HG03442 (cell line): ENCODE results near the gene DPH5.
"Not testable (repeated sequence)": the region's sequence is repeated elsewhere in the genome, so short reads cannot be mapped to it uniquely, and the experiment has no call there.

ENCODE experiments used
- ATAC-seq: cut with Tn5 transposase; IDR thresholded peaks from one replicate; pipeline ENCODE4 v1.9.1; 2021; ENCODE audit warnings: mild to moderate bottlenecking, moderate library complexity; ENCODE audit not compliant: unreplicated experiment

DPH5 gene

DNA sequence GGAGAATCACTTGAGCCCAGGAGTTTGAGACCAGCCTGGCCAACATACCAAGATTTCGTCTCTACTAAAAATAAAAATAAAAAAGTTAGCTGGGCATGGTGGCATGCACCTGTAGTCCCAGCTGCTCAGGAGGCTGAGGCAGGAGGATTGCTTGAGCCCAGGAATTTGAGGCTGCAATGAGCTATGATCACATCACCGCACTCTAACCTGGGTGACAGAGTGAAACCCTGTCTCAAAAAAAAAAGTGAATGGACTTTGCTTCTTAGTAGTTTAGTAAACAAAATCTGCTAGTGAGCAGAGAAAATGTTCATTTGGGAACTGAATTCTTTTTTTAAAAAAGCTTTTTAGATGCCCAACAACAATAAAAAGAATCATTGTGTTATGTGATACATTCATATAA lies 6.5 kb upstream of the DPH5 start:
- ATAC-seq = not testable (repeated sequence)

DNA sequence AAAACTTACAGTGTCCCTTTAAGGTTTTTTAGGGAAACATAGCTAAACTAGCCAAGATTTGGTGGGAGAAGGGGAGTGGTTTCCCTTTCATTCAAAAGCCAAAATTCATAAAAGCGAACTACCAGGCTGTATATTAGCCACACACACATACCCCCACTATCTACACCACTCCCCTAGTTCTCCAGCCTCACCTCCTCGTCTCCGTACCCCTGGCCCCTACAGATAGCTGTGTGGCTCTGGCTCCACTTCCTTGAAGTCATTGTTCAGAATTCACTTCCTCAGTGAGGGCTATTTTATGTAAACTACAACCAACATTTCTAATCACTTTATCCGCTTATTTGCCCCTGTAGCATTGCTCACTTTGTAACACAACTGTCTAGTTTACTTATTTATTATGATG lies 5.3 kb upstream of the DPH5 start:
- ATAC-seq = no peak

DNA sequence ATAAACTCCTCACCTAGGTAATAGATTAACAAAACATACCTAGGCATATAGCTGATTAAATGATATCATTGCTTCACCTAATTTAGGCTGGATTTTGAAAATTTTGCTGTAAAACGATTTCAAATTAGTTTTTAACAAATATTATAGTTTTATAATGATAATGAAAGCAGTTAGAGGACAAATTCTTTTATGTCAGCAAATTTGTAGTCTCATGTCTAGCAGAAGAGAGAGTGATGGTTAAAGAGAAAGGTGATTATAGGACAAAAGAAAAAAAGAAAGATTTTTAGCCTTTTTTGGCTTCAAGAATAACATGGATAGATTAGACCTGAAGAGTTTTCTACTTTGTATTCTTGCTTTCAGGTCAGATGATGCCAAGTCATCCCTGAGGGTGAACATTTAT lies 3.6 kb upstream of the DPH5 start:
- ATAC-seq = no peak

DNA sequence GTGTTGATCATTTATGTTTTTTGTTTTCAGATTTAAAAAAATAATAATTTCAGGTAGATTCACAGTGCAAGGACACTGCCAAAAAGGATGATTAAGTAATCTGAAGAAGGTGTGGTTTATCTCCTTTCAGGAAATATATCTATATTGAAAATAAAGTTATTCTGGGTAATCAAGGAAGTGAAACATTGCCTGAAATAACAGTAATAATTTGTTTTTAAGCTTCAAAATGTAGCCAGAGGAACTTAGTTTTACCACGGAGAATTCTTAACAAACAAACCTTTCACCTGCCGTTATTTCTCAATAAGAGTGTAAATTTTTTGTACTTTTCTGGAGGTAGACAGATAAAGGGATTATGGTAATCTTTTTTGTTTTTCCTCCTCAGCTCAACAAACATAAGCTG lies 2.9 kb upstream of the DPH5 start:
- ATAC-seq = no peak

DNA sequence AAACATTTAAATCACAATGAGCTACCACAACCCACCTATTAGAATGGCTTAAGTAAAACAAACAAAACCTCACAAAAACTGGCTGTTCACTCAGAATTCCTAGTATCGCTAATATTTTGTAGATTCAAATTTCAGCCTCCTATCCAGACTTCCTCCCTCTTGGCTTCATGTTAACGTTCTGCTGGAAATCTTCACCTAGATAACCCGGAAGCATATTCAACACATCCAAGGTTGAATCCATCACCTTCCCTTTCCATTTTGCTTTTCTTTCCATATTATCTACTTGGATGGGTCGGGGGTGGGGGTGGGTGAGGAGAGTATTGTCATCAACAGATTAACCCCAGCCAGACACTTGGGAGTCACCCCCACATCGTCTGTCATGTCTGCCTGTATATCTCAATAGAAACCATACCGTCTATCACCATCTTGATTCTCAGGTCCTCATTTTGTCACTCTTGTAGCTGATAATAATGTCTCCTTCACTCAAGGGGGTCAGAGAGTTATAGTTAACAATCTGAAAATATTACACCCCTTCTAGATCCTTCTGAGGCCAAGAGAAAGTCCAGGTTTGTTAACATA lies 1.7 kb upstream of the DPH5 start:
- no peak for ATAC-seq

DNA sequence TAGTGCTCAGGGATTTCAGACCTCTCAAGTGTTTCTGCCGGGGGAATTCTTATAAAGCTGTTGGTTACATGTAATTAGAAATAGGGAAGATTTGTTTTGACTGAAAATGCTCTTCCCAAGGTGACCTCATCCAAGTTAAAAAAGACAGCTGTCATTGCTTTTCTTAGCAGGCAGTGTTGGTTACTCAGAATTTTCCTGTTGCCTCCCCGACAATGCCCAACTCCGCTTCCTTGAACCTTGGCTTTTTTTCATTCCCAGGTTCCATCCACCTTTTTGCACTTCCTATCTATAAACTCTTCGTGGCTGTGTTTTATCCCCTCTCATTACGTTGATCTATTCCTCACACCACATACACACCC lies 825 bp upstream of the DPH5 start:
- no peak for ATAC-seq

DNA sequence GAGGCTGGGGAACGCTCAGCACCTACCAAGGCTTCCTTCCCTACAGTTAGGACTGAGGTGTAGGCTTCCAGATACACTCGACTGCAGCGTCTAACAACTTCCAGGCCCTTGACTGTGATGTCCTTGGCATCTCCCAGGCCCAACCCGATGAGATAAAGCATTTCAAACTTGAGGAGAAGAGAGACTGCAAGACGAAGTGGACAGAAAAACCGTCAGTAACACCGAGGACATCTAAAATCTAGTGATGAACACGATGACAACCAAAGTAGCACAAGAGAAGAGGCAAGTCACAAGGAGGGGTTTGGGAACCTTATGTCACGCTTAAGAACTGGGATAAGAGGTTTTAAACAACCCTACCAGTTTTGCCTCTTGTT lies 314 bp downstream of the DPH5 start:
- ATAC-seq = peak; percentile 26

DNA sequence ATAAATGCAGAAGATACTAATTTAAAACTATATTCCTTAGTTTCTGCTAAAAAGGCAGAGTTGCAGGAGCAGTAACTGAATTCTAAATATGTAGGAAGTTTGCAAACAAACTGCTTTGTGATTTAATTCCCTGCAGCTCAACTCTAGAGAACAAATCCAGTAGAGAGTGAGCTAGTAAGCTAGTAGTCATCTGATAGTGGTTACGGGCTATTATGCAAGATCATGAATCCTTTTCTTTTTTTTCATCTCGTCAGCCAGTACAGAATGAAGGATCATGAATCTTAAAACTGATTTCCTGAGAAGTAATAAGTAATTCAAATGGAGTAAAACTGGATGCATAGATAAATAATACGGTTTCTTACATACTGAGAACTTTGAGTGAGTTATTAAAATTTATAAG lies 3.3 kb downstream of the DPH5 start:
- ATAC-seq = no peak

DNA sequence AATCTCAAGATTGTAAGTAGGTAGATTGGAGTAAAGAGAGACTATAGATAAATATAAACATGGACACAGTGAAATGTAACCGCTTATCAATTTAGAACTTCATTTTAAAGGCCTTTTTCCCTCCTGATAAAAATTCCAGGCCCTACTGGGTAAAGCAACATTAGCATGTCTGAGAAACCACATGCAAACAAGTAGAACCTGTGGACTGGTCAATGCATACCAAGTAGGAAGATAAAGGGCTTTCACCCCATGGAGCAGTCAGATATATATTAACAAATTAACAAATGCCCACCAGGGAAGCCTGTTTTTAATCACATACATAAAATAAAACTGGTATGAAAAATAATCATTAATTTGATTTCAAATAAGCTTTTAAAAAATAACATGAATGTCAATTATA lies 8.1 kb downstream of the DPH5 start:
- no peak for ATAC-seq

DNA sequence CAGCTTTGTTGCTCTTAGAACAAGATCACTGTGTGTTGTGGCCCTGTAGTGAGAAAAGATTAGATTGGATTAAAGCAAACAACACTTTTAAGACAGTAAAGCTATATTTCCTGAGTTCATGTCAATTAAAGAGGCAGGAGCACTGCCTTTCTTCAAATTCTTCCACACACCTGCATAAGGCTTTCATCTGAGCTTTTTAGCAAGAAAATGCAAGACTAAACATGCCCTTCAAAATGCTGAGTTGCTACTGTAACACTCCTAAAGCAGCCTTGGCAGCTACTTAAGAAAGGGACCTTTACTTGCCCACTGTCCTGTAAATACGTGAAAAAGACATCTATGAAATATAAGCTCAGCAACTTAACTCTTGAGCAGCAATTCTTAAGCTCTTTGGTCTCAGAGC lies 11.8 kb downstream of the DPH5 start:
- no peak for ATAC-seq

DNA sequence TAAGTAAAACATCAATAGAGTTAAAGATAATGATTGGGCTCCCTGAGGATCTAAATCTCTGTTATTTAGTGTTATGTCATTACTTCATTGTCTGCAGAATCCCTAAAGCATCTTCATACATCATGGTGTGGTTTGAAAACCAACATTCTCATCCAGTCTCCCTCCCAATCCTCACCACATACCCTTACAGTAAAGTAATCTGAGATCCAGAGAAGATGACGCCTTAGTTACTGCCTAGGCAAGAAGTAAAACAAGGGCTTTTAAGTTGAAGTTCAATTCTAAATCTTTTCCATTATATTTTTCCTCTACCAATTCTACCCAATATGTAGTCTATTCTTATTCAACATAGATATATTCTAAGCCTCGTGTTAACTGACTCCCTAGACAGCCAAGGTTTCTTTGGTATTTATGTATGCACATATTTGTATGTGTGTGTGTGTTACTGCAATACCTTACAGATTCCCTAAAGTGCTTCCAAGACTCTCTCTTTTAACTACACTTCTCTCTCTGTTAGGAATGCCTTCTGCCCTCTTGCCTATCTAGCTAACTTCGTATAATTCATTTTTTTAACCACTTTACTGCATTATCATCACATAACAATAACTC lies 17.3 kb downstream of the DPH5 start:
- no peak for ATAC-seq

DNA sequence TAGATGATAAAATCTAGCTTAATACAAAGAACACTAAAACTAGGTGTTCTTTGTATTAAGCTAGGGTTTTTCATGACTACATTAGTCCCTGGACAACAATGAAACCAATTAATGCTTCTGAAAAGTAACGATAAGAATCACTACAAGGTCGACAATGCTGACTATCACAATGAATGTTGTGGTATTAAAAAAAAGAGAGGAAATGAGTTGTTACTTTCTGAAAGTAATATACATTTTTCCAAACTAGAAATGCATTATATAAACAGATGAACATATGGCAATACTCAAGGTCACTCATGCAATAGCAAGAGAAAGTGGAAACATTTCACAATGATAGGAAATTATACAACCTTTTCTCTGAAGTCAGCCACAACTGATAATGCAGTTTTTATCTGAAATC lies 19.0 kb downstream of the DPH5 start:
- ATAC-seq = no peak

DNA sequence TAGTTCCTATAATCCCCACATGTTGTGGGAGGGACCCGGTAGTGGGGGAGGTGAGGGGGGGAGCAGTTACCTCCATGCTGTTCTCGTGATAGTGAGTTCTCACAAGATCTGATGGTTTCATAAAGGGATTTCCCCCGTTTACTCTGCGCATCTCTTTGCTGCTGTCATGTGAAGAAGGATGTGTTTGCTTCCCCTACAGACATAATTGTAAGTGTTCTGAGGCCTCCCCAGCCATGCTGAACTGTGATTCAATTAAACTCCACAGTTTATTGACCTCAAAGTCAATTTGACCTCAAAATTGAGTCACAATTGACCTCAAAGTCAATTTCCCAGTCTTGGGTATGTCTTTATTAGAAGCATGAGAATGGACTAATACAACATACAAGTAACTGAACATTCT lies 19.7 kb downstream of the DPH5 start:
- no peak for ATAC-seq

DNA sequence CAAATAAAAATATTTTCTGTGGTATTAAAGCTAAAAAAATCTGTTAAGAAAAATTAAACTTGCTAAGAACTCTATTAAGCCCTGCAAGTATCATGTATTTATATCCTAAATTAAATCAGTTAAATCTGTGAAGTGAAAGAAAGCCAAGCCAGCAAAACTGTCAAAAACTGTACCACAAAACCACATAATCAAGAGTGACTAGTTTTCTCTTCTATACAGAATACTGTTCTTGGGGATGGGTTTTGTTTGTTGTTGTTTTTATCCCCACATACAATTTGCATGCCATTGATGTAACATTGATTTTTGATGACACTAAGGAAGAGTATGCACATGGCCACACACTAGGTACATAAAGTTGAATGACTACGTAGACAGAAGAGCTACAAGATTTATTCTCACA lies 20.4 kb downstream of the DPH5 start:
- ATAC-seq = no peak

DNA sequence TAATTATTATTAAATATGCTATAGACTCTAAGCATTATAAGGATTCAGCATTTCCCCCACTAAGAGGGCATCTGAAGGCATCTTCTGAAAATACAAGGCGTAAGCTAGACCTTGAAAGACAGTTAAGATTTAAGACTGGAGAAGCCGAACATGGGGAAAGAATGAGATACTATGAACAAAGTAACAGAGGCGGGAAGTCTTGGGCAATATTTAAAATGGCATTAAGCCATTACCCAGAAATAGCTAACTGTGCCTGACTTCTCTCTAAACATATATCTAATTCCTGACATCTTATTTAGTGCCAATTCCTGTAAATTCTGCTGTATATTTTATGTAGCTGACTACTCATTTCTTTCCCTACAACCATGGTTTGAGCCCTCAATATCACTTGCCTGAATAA lies 20.9 kb downstream of the DPH5 start:
- ATAC-seq = no peak

DNA sequence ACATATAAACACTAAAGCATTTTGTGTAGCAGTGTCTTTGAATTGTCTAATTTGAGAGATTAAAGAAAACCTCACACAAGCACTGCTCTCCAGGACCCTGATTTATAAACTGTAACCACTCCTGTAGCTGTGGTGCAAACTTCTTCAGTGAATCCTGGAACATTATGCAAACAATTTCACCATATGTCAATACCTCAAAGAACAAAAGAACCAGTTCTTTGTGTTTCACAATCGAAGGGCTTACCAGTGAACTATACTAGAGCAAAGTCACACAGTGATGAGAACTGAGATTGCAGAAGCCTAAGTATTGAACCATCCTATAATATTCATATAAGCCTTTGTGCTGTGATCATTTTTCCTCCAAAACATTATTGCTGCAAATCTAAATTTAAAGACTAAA lies 21.5 kb downstream of the DPH5 start:
- peak; percentile 46 for ATAC-seq

DNA sequence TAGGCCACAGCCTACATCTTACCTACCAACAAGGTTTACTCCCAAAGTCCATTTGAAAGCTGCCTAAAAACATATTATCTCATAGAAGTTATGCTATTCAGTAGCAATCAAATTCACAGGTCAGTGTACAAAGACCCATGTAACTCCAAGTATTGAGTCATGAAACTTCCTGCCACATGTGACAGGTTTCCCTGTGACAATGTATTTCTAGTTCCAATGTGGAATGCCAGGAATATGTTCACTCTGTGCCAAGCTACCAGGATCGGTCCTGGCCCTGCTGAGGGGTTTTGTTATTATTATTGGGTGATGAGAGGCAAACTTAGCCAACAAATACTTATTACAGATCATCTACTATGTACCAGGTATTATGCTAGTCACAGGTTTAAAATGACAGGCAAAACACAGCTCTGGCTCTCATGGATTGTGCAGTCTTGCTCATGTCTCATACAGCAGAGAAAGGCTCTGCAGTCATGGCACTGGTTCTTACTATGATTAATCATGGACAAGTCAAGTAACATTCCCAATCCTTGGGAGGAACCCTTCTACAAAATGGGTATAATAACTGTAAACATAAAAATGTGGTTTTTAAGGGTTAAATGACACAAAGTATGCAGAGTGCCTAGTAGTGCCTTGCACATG lies 22.5 kb downstream of the DPH5 start:
- peak; percentile 7 for ATAC-seq

DNA sequence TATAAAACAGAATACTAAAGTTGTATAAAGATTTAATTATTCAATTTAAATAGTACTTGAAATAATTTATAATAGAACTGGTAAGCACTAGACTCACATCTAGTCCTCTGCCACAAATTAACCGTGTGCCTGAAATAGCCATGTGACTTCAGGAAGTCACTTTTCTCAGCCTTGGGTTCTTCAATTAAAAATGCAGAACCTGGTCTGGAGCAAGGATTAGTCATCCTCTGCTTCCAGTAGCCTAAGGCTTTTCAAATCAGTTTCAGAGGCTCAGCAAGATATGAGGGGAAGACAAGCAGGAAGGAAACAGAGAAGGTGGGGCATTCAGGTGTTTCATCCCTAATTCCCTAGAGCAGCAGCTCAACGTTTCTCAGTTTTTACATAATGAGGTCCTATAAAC lies 23.0 kb downstream of the DPH5 start:
- ATAC-seq = peak; percentile 52

DNA sequence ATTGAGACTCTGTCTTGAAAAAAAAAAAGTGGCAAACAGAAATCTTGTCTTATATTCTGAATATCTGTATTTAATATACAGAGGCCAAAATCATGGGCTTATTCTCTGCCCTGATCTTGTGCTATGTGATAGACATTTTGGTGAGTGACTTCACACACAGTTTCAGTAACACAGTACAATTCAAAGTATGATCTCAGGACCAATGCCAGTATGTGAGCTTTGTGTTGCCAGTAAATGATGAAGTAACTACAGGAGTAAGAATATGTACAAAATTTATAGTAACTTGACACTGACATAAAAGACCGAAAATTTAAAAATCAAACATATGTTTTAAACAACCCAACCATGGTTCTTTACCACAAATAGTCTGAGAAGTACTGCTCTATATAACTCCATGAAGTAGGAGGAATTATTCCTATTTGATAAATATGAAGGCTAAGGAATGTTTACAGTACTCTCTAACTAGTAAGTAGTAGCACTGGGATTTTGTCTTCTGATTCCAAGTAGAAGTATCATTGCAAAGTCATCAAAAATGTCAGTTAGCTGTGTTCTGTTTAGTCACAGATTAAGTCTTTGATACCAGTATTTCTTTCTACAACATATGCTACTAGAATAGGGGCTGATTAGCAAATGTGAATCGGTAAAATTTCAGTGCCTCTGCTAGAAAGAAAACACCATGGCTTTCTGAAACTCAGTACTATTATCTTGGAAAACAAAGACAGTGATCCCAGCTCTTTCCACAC lies 25.3 kb downstream of the DPH5 start:
- no peak for ATAC-seq

DNA sequence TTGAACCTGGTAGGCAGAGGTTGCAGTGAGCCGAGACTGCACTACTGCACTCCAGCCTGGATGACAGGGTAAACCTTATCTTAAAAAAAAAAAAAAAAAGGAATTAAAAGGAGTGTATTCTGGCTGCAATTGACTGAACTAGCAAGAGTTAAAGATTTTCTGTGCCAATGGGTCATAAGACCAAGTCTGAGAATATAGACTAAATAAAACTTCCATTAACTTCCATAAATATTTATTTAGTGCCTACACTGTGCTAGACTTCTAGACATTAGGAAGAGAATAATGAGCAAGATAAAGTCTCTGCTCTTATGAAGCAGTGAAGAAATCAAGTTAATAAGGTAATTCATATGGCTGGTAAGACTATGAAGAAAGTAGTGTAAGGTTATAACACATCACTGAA lies 27.2 kb downstream of the DPH5 start:
- ATAC-seq = no peak

DNA sequence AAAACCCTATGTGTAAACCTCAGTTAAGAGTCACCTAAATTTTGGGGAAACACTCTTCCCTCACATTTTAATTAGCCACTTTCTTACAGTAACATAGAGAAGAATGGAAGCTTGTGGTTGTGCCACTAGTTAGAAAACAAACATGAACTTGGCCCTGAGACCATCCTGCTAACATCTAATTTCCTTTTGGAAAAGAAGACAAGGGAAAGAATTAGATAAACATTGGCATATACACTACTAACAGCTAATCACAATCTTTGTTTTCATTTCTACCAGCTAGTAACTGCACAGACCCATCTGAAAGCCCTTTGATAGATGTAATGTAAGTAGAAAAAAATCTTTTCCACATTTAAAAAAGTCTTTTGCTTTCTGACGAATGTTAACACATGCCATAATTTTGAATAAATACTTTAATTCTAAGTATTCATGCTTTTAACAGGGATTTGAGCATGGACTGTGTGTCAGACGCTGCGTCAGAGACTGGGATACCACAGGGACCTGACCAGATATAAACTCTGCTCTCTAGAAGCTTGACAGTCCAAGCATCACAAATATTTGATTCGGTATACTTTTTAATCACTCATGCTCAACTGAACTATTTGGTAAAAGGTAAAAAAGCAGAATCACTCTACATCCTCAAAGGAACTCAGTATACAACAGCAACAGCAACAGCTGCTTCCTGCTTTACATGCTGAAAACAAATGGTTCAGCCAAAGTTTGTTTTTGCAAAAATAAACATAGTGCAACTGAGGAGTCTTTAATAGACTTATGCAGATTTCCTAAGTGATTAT lies 30.2 kb downstream of the DPH5 start:
- ATAC-seq = no peak
